WTC11 (cell line): ENCODE data around the gene OPTC. TPM values are rescaled to one million over a fixed set of nuclear protein-coding genes. Genes with fewer than 3 reads are reported as not detected.

ENCODE experiments used
- ATAC-seq: fragments of 200-7000 bp; cut with Tn5 transposase; 2 replicates; pipeline ENCODE4 v1.10.0; 2021; ENCODE audit warnings: mild to moderate bottlenecking, moderate library complexity
- CTCF ChIA-PET: fragments of 300-600 bp; sonication (Branson Sonifier 250); formaldehyde crosslinking; loops from one replicate; lab custom pipeline; 2021; ENCODE audit warnings: antibody characterized with exemption; lab: Charles Lee
- POLR2A ChIA-PET: fragments of 350-600 bp; sonication (Branson Sonifier 250); formaldehyde crosslinking; loops from one replicate; lab custom pipeline; 2021; ENCODE audit warnings: antibody characterized with exemption; lab: Charles Lee
- DNase-seq: peaks from one replicate; pipeline ENCODE4 v3.0.0; 2021; ENCODE audit warnings: low spot score
- H3K27ac Mint-ChIP-seq: 2 replicates; pipeline ENCODE4 v1.8.0; 2021; ENCODE audit warnings: mixed read lengths
- H3K27me3 Mint-ChIP-seq: 2 replicates; pipeline ENCODE4 v1.8.0; 2021; ENCODE audit warnings: low read depth, mild to moderate bottlenecking, moderate library complexity, mixed read lengths
- H3K36me3 Mint-ChIP-seq: 2 replicates; pipeline ENCODE4 v1.8.0; 2021; ENCODE audit warnings: mixed read lengths
- H3K4me1 Mint-ChIP-seq: 2 replicates; pipeline ENCODE4 v1.8.0; 2022; ENCODE audit warnings: mixed read lengths
- H3K4me3 Mint-ChIP-seq: 2 replicates; pipeline ENCODE4 v1.8.0; 2021; ENCODE audit warnings: mild to moderate bottlenecking, moderate library complexity, mixed read lengths
- H3K9me3 Mint-ChIP-seq: 2 replicates; pipeline ENCODE4 v1.8.0; 2021; ENCODE audit warnings: mixed read lengths
- E2F1 ChIP-seq: sonication (generic); formaldehyde crosslinking; IDR thresholded peaks from 2 replicates; pipeline ENCODE4 v1.8.0; 2022; ENCODE audit warnings: mild to moderate bottlenecking, missing genetic modification reagents
- EMX1 ChIP-seq: fragments of 250-450 bp; sonication (Bioruptor Pico); IDR thresholded peaks from 2 replicates; pipeline ENCODE4 v1.8.0; 2021; ENCODE audit warnings: mild to moderate bottlenecking
- ERG ChIP-seq: fragments of 250-450 bp; sonication (Bioruptor Pico); IDR thresholded peaks from 2 replicates; pipeline ENCODE4 v1.8.0; 2021; ENCODE audit warnings: mild to moderate bottlenecking
- FOXJ3 ChIP-seq: sonication (generic); formaldehyde crosslinking; IDR thresholded peaks from 2 replicates; pipeline ENCODE4 v1.9.0; 2021; ENCODE audit warnings: missing genetic modification reagents, mild to moderate bottlenecking, borderline replicate concordance
- HMGXB4 ChIP-seq: sonication (generic); formaldehyde crosslinking; IDR thresholded peaks from 2 replicates; pipeline ENCODE4 v1.8.1; 2023; ENCODE audit warnings: mild to moderate bottlenecking, moderate library complexity, missing genetic modification reagents
- JUN ChIP-seq: sonication (generic); formaldehyde crosslinking; IDR thresholded peaks from 2 replicates; pipeline ENCODE4 v1.8.0; 2023; ENCODE audit warnings: mild to moderate bottlenecking, missing genetic modification reagents
- MAX ChIP-seq: sonication (generic); formaldehyde crosslinking; IDR thresholded peaks from 2 replicates; pipeline ENCODE4 v1.8.0; 2022; ENCODE audit warnings: mild to moderate bottlenecking, missing genetic modification reagents
- MYBL2 ChIP-seq: sonication (generic); formaldehyde crosslinking; IDR thresholded peaks from 2 replicates; pipeline ENCODE4 v1.8.1; 2023; ENCODE audit warnings: mild to moderate bottlenecking, moderate library complexity, missing genetic modification reagents
- NFATC4 ChIP-seq: fragments of 250-450 bp; sonication (Bioruptor Pico); IDR thresholded peaks from 2 replicates; pipeline ENCODE4 v1.9.0; 2021; ENCODE audit warnings: mild to moderate bottlenecking
- NR1H2 ChIP-seq: sonication (generic); formaldehyde crosslinking; IDR thresholded peaks from 2 replicates; pipeline ENCODE4 v1.9.0; 2021; ENCODE audit warnings: mild to moderate bottlenecking, moderate library complexity, missing genetic modification reagents
- NR3C1 ChIP-seq: sonication (generic); formaldehyde crosslinking; conservative IDR thresholded peaks from 2 replicates; pipeline ENCODE4 v1.8.1; 2023; ENCODE audit warnings: low read depth, mild to moderate bottlenecking, missing genetic modification reagents
- SP1 ChIP-seq: sonication (generic); formaldehyde crosslinking; conservative IDR thresholded peaks from 2 replicates; pipeline ENCODE4 v1.8.1; 2022; ENCODE audit warnings: missing genetic modification reagents
- TCF7 ChIP-seq: sonication (generic); formaldehyde crosslinking; IDR thresholded peaks from 2 replicates; pipeline ENCODE4 v1.8.0; 2022; ENCODE audit warnings: mild to moderate bottlenecking, low read depth, missing genetic modification reagents, moderate library complexity
- TP53 ChIP-seq: sonication (generic); formaldehyde crosslinking; IDR thresholded peaks from 2 replicates; pipeline ENCODE4 v1.8.1; 2023; ENCODE audit warnings: mild to moderate bottlenecking, missing genetic modification reagents
- ZBTB21 ChIP-seq: sonication (generic); formaldehyde crosslinking; IDR thresholded peaks from 2 replicates; pipeline ENCODE4 v1.8.1; 2023; ENCODE audit warnings: mild to moderate bottlenecking, missing genetic modification reagents, borderline replicate concordance
- ZBTB43 ChIP-seq: sonication (generic); formaldehyde crosslinking; IDR thresholded peaks from 2 replicates; pipeline ENCODE4 v1.8.1; 2023; ENCODE audit warnings: mild to moderate bottlenecking, missing genetic modification reagents
- ZNF121 ChIP-seq: sonication (generic); formaldehyde crosslinking; IDR thresholded peaks from 2 replicates; pipeline ENCODE4 v1.8.0; 2023; ENCODE audit warnings: missing genetic modification reagents
- ZNF138 ChIP-seq: sonication (generic); formaldehyde crosslinking; conservative IDR thresholded peaks from 2 replicates; pipeline ENCODE4 v1.8.1; 2022; ENCODE audit warnings: mild to moderate bottlenecking, moderate library complexity, missing genetic modification reagents
- ZNF219 ChIP-seq: sonication (generic); formaldehyde crosslinking; IDR thresholded peaks from 2 replicates; pipeline ENCODE4 v1.8.0; 2023; ENCODE audit warnings: missing genetic modification reagents, mild to moderate bottlenecking, borderline replicate concordance
- ZNF317 ChIP-seq: sonication (generic); formaldehyde crosslinking; IDR thresholded peaks from 2 replicates; pipeline ENCODE4 v1.8.1; 2023; ENCODE audit warnings: low read depth, mild to moderate bottlenecking, moderate library complexity, missing genetic modification reagents, borderline replicate concordance
- ZSCAN18 ChIP-seq: fragments of 250-450 bp; sonication (Bioruptor Pico); IDR thresholded peaks from 2 replicates; pipeline ENCODE4 v2.1.2; 2022; ENCODE audit warnings: mild to moderate bottlenecking, moderate library complexity
- total RNA-seq: library from RNA; stranded (reverse); gene quantifications from 3 replicates; pipeline ENCODE4 v1.2.3, GENCODE V29; 2021
- TF ChIP-seq, protein P1 (sequence below): sonication (generic); formaldehyde crosslinking; IDR thresholded peaks from 2 replicates; pipeline ENCODE4 v1.8.0; 2022; ENCODE audit warnings: mild to moderate bottlenecking, missing genetic modification reagents
- TF ChIP-seq, protein P2 (sequence below): fragments of 250-450 bp; sonication (Bioruptor Pico); IDR thresholded peaks from 2 replicates; pipeline ENCODE4 v1.9.0; 2021; ENCODE audit warnings: moderate library complexity, mild to moderate bottlenecking, inconsistent platforms, borderline replicate concordance

Gene OPTC
- total RNA-seq, 1 experiment from 2014 or later: 0.55 TPM

GRCh38 chr1:203497269-203497777, 3.4 kb downstream of the OPTC start:
- CTCF ChIA-PET: interaction anchor here (1.7 kb wide), 1 partner anchor 9 kb away, joined by 5 read pairs; no protein-coding TSS in a partner anchor
- POLR2A ChIA-PET: no interaction called here
- Mint-ChIP-seq H3K27me3 (peaks cover 3% of the 10 kb centered on the region), H3K9me3 (no peaks in the 10 kb centered on the region)
- TF ChIP-seq ZNF219 (CRISPR knock-in tag): no peak
- TF ChIP-seq HMGXB4: no peak
- TF ChIP-seq ZNF121 (CRISPR knock-in tag): no peak
- TF ChIP-seq NR3C1 (CRISPR knock-in tag): no peak
- TF ChIP-seq E2F1 (CRISPR knock-in tag): no peak
- TF ChIP-seq SP1: no peak
- TF ChIP-seq EMX1: no peak
- TF ChIP-seq NFATC4 (CRISPR knock-in tag): no peak
- no peak for TF ChIP-seq ZNF317 (CRISPR knock-in tag)
- no peak for TF ChIP-seq TCF7
- no peak for TF ChIP-seq TP53 (CRISPR knock-in tag)
- TF ChIP-seq JUN (CRISPR knock-in tag): no peak
- TF ChIP-seq ZNF138 (CRISPR knock-in tag): no peak
- no peak for TF ChIP-seq ZBTB21 (CRISPR knock-in tag)
- TF ChIP-seq, protein P1, sequence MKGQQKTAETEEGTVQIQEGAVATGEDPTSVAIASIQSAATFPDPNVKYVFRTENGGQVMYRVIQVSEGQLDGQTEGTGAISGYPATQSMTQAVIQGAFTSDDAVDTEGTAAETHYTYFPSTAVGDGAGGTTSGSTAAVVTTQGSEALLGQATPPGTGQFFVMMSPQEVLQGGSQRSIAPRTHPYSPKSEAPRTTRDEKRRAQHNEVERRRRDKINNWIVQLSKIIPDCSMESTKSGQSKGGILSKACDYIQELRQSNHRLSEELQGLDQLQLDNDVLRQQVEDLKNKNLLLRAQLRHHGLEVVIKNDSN (CRISPR knock-in tag): no peak
- TF ChIP-seq, all 79 proteins: peak for 0
- ATAC-seq (no peak), DNase-seq (no peak)
- peaks cover 11% of the 10 kb centered on the region for H3K4me1 Mint-ChIP-seq
- H3K36me3 Mint-ChIP-seq: peaks cover 2% of the 10 kb centered on the region
- H3K4me3 Mint-ChIP-seq: no peak overlapping the region
- no peak overlapping the region for H3K27ac Mint-ChIP-seq

- DNase-seq (no peak), ATAC-seq (no peak)
- H3K36me3 Mint-ChIP-seq: peaks cover 2% of the 10 kb centered on the region
- no peak overlapping the region for H3K27ac Mint-ChIP-seq
- no peaks in the 10 kb centered on the region; the same call in 1 of the 2 replicates for H3K27me3 Mint-ChIP-seq
- H3K4me1 Mint-ChIP-seq: peaks cover 5% of the 10 kb centered on the region
- H3K9me3 Mint-ChIP-seq: no peaks in the 10 kb centered on the region
- ChIA-PET POLR2A (no interaction called here), CTCF (interaction anchor here (0.5 kb wide), 1 partner anchor 87 kb away, joined by 3 read pairs; no protein-coding TSS in a partner anchor)
- no peak overlapping the region for H3K4me3 Mint-ChIP-seq
- TF ChIP-seq ZBTB43 (CRISPR knock-in tag) (no peak), ZSCAN18 (no peak), MYBL2 (no peak), MAX (CRISPR knock-in tag) (no peak), NR1H2 (CRISPR knock-in tag) (no peak), FOXJ3 (CRISPR knock-in tag) (no peak), HMGXB4 (no peak), ERG (no peak)
- TF ChIP-seq, protein P1 (CRISPR knock-in tag): no peak
- TF ChIP-seq, protein P2, sequence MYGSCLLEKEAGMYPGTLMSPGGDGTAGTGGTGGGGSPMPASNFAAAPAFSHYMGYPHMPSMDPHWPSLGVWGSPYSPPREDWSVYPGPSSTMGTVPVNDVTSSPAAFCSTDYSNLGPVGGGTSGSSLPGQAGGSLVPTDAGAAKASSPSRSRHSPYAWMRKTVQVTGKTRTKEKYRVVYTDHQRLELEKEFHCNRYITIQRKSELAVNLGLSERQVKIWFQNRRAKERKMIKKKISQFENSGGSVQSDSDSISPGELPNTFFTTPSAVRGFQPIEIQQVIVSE: no peak
These were observed 5.8 kb downstream of the OPTC start for GRCh38 chr1:203499643-203500278.
